AG04450 (cell line): ENCODE results near the gene MTHFSD. TPM values are rescaled to one million over a fixed set of nuclear protein-coding genes. Genes with fewer than 3 reads are reported as not detected.

Source experiments
- CTCF ChIA-PET: fragments of 300-600, 350-600 bp; formaldehyde crosslinking; extraction: SDS; loops from one replicate; lab custom pipeline; 2022; ENCODE audit warnings: antibody characterized with exemption, inconsistent platforms; lab: Charles Lee
- POLR2A ChIA-PET: fragments of 350-600 bp; formaldehyde crosslinking; extraction: SDS; loops from one replicate; lab custom pipeline; 2021; ENCODE audit warnings: antibody characterized with exemption, inconsistent platforms; lab: Yijun Ruan, JAX
- DNase-seq: peaks from one replicate; pipeline ENCODE4 v3.0.0-alpha.2; 2011; ENCODE audit warnings: low read depth, low spot score
- H3K27ac ChIP-seq: one replicate; pipeline ENCODE4 v1.5.1; 2012; ENCODE audit warnings: low read depth, low read length, control low read depth
- H3K27me3 ChIP-seq: one replicate; pipeline ENCODE4 v1.6.0; 2012; ENCODE audit warnings: low read length; ENCODE audit not compliant: control insufficient read depth, insufficient read depth
- H3K4me3 ChIP-seq: 2 replicates; pipeline ENCODE4 v1.5.1; 2011; ENCODE audit warnings: mild to moderate bottlenecking, low read depth, low read length, control low read depth
- H3K9me3 ChIP-seq: 2 replicates; pipeline ENCODE4 v1.5.1; 2012; ENCODE audit warnings: low read length; ENCODE audit not compliant: control insufficient read depth, insufficient read depth
- polyA plus RNA-seq: library from polyadenylated mRNA; depleted of rRNA; stranded (reverse); fragments of >200 nt; gene quantifications from 2 replicates; pipeline ENCODE4 v1.2.3, GENCODE V29; 2011
- TF ChIP-seq, protein P1 (sequence below): IDR thresholded peaks from 2 replicates; pipeline ENCODE4 v1.5.1; 2011; ENCODE audit warnings: low read depth, low read length, control low read depth, inconsistent platforms

The MTHFSD gene
- polyA plus RNA-seq, 1 experiment: 16.7 TPM

DNA sequence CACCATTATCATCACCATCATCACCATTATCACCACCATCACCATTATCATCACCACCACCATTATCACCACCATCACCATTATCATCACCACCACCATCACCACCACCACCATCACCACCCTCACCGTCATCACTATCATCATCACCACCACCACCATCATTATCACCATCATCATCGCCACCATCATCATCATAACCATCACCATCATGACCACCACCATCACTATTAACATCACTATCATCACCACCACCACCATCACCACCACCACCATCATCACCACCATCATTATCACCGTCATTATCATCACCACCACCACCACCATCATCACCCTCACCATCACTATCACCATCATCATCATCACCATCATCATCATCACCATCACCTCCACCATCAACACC, 32.5 kb upstream of the MTHFSD start:
- POLR2A ChIA-PET: no interaction called here
- no peak overlapping the region for H3K4me3 ChIP-seq
- CTCF ChIA-PET: no interaction called here
- no peaks in the 10 kb centered on the region for H3K27me3 ChIP-seq
- TF ChIP-seq, protein P1, sequence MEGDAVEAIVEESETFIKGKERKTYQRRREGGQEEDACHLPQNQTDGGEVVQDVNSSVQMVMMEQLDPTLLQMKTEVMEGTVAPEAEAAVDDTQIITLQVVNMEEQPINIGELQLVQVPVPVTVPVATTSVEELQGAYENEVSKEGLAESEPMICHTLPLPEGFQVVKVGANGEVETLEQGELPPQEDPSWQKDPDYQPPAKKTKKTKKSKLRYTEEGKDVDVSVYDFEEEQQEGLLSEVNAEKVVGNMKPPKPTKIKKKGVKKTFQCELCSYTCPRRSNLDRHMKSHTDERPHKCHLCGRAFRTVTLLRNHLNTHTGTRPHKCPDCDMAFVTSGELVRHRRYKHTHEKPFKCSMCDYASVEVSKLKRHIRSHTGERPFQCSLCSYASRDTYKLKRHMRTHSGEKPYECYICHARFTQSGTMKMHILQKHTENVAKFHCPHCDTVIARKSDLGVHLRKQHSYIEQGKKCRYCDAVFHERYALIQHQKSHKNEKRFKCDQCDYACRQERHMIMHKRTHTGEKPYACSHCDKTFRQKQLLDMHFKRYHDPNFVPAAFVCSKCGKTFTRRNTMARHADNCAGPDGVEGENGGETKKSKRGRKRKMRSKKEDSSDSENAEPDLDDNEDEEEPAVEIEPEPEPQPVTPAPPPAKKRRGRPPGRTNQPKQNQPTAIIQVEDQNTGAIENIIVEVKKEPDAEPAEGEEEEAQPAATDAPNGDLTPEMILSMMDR: no peak
- no peaks in the 10 kb centered on the region for H3K9me3 ChIP-seq
- H3K27ac ChIP-seq: no peak overlapping the region
- no peak for DNase-seq

GRCh38 chr16:86585821-86586611, 31.0 kb upstream of the MTHFSD start:
- H3K27ac ChIP-seq: peak overlapping the region; percentile 99
- H3K9me3 ChIP-seq: no peaks in the 10 kb centered on the region
- H3K4me3 ChIP-seq: peak overlapping the region; percentile 38
- no peaks in the 10 kb centered on the region for H3K27me3 ChIP-seq
- peak; percentile 71 for DNase-seq
- POLR2A ChIA-PET: interaction anchor here (1.2 to 2.9 kb wide), 3 partner anchors 10 to 25 kb away, joined by 3 to 10 read pairs (median 9); no protein-coding TSS in a partner anchor
- CTCF ChIA-PET: interaction anchor here (1.3 kb wide), 1 partner anchor 174 kb away, joined by 3 read pairs; no protein-coding TSS in a partner anchor
- TF ChIP-seq, protein P1: no peak

DNA sequence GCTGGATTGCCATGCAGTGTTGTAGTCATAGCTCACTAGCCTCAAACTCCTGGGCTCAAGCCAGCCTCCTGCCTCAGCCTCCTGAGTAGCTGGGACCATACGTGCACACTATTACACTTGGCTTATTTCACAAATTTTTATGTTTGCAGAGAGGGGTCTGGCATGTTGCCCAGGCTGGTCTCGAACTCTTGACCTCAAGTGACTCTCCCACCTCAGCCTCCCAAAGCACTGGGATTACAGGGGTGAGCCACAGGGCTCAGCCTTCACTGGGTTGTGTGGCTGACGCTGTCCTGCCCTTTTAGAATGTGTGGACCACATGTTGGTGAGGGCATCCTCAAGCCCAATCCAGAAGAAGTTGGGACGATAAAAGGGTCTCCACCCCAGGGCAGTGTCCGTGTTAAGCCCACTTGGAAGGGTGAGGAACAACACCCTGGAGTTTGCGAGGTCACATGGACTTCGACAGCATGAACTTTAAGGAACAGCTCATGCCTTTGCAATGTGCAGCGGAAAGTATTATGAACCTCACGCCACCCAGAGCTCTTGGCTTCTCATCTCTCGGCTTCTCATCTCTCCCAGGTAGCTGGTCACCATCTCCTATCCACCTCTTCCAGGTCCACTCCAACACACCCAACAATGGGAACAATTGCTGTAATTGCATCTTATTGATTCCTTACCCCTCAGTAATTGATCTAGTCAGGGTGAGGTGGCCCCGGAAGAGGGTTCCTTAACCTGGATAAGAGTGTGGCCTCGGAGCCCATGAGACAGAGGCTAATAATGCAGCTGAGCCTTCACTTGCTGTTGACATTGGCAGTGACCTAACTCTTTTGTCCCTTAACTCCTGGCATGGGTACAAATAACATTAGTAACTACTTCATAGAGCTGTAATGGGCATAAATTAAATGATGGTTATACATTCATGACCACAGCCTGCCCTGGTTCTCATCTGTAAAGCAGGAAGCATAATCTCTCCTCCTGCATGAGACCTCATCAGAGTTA, 30.0 kb upstream of the MTHFSD start:
- peaks cover 3% of the 10 kb centered on the region; the same call in 1 of the 2 replicates for H3K9me3 ChIP-seq
- DNase-seq: no peak
- ChIA-PET CTCF (interaction anchor here (0.6 to 1.4 kb wide), 4 partner anchors 174 to 477 kb away, joined by 3 to 8 read pairs (median 3); no protein-coding TSS in a partner anchor), POLR2A (interaction anchor here (0.6 to 2.9 kb wide), 6 partner anchors 9 to 539 kb away, joined by 3 to 10 read pairs (median 7); no protein-coding TSS in a partner anchor)
- no peak overlapping the region for H3K4me3 ChIP-seq
- no peaks in the 10 kb centered on the region for H3K27me3 ChIP-seq
- H3K27ac ChIP-seq: peak overlapping the region; percentile 99
- TF ChIP-seq, protein P1: no peak

- POLR2A ChIA-PET: interaction anchor here (0.7 to 2.9 kb wide), 3 partner anchors 8 to 540 kb away, joined by 5 to 10 read pairs (median 9); no protein-coding TSS in a partner anchor
- DNase-seq: no peak
- H3K9me3 ChIP-seq: peaks cover 3% of the 10 kb centered on the region; the same call in 1 of the 2 replicates
- H3K27me3 ChIP-seq: no peaks in the 10 kb centered on the region
- no peak overlapping the region for H3K4me3 ChIP-seq
- TF ChIP-seq, protein P1: no peak
- CTCF ChIA-PET: interaction anchor here (0.6 to 1.4 kb wide), 3 partner anchors 175 to 478 kb away, joined by 3 to 8 read pairs (median 3); no protein-coding TSS in a partner anchor
- H3K27ac ChIP-seq: peak overlapping the region; percentile 99
Observed at GRCh38 chr16:86584071-86584685, 29.1 kb upstream of the MTHFSD start.
